Natural killer cell (primary cell): Measurements from ENCODE around the gene MAST4. TPM values are rescaled to one million over a fixed set of nuclear protein-coding genes. Genes with fewer than 3 reads are reported as not detected.

Experiments used
- ATAC-seq, 3 donors: fragments of 150-1000 bp in 2 of 3; fragments of 200-7000 bp in 1 of 3; cut with Tn5 transposase; 1 replicate in 1 of 3; 2 replicates in 2 of 3; pipeline ENCODE4 v1.10.0; 2021; ENCODE audit warnings: mild to moderate bottlenecking in 2 of 3, moderate library complexity in 2 of 3
- DNase-seq, 2 donors: peaks; one replicate each; pipeline versions ENCODE4 v3.0.0 to v3.0.0-alpha.2; 2013 to 2021; ENCODE audit warnings: mixed read lengths in 1 of 2
- H3K27ac ChIP-seq: one replicate; pipeline ENCODE4 v1.5.1; 2013; ENCODE audit warnings: mild to moderate bottlenecking, low read length
- H3K27me3 ChIP-seq: one replicate; pipeline ENCODE4 v1.6.1; 2013; ENCODE audit warnings: low read length; ENCODE audit not compliant: control insufficient read depth, insufficient read depth
- H3K36me3 ChIP-seq: one replicate; pipeline ENCODE4 v1.6.1; 2013; ENCODE audit warnings: low read length; ENCODE audit not compliant: control insufficient read depth, insufficient read depth
- H3K4me1 ChIP-seq: one replicate; pipeline ENCODE4 v1.6.1; 2013; ENCODE audit warnings: low read length; ENCODE audit not compliant: control insufficient read depth, insufficient read depth
- H3K4me3 ChIP-seq: one replicate; pipeline ENCODE4 v1.5.1; 2013; ENCODE audit warnings: low read length
- H3K9me3 ChIP-seq: one replicate; pipeline ENCODE4 v1.6.1; 2013; ENCODE audit warnings: low read length; ENCODE audit not compliant: control insufficient read depth, insufficient read depth
- H3K27ac Mint-ChIP-seq, 2 donors: one replicate each; pipeline ENCODE4 v1.8.0; 2022; ENCODE audit warnings: mild to moderate bottlenecking in 2 of 2, mixed read lengths in 2 of 2, moderate library complexity in 1 of 2
- H3K27me3 Mint-ChIP-seq, 2 donors: one replicate each; pipeline ENCODE4 v1.8.0; 2022; ENCODE audit warnings: low read depth in 2 of 2, mixed read lengths in 2 of 2
- H3K36me3 Mint-ChIP-seq: one replicate; pipeline ENCODE4 v1.8.0; 2022; ENCODE audit warnings: mixed read lengths
- H3K4me1 Mint-ChIP-seq, 2 donors: one replicate each; pipeline ENCODE4 v1.8.0; 2022; ENCODE audit warnings: mixed read lengths in 2 of 2
- H3K4me3 Mint-ChIP-seq: one replicate; pipeline ENCODE4 v1.8.0; 2022; ENCODE audit warnings: mild to moderate bottlenecking, moderate library complexity, mixed read lengths
- H3K9me3 Mint-ChIP-seq, 2 donors: one replicate each; pipeline ENCODE4 v1.8.0; 2022; ENCODE audit warnings: mixed read lengths in 2 of 2
- WGBS: methylation state at CpG from one replicate; pipeline ENCODE4 v1.1.7; 2013; ENCODE audit warnings: missing lambda C conversion rate; ENCODE audit not compliant: insufficient coverage; 5-methylcytosine and 5-hydroxymethylcytosine counted together
- intact Hi-C: fragments of 100-400 bp; cut with micrococcal nuclease; formaldehyde crosslinking; loops from one replicate; pipeline ENCODE4 v1.14.2; 2022
- total RNA-seq, 4 donors: library from RNA; stranded (reverse); fragments of 120-200 nt in 1 of 4; gene quantifications; one replicate each; pipeline versions ENCODE4 v1.2.3 to v1.2.4, GENCODE V29; 2013 to 2022
- TF ChIP-seq, protein P1 (sequence below): fragments of 200-600 bp; IDR thresholded peaks from one replicate; pipeline ENCODE4 v1.8.0; 2022; ENCODE audit warnings: antibody characterized with exemption

The MAST4 gene
- total RNA-seq, 3 donors from 2014 or later (not counting 1 experiment from before 2014, with no cell fraction given), result 6.5 to 14.1 (median 12.7) TPM

DNA sequence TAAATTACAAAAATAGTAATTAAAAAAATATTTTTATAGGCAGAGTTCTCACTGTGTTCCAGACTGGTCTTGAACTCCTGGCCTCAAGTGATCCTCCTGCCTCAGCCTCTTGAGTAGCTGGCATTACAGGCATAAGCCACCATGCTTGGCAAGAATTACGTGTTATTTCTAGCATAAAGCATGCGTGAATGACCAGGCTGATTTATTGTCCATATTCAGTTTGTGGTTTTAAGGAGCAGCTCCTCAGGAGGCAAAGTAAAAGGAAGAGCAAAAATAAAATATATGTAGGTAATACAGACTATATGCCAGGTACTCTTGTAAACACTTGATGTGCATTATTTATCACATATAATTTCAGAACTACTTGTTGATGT is 607.5 kb downstream of the MAST4 start:
- WGBS, result 54% methylated on average over 2 of the region's 2 CpGs
- intact Hi-C loops, result no loop called here
- no peak overlapping the region for H3K4me3 Mint-ChIP-seq

DNA sequence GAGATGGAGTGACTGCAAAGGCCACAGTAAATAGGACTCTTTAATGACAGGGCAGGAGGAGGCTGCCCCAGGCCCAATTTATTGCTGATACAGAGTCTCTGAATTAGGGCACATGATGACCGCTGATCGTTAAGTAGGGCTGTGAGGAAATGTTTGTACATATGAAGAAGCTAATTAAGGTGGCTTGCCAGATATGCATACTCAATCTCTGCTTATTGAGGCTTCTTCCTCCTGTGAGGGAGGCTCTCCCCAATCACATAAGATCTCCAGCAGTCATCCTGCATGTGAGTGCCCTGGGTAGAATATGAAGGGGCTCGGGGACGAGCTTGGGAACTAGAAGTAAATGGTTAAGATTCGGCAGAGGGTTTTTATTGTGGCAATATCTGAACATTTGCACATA is 608.6 kb downstream of the MAST4 start:
- H3K4me1 Mint-ChIP-seq, result peaks cover 54 to 57% of the 10 kb centered on the region in 2 donors
- DNase-seq, result no peak
- Histone ChIP-seq H3K4me3 (no peak overlapping the region), H3K36me3 (no peaks in the 10 kb centered on the region), H3K27ac (peak overlapping the region; percentile 77), H3K27me3 (no peaks in the 10 kb centered on the region), H3K9me3 (no peaks in the 10 kb centered on the region), H3K4me1 (peaks cover 64% of the 10 kb centered on the region)
- H3K9me3 Mint-ChIP-seq, result no peaks in the 10 kb centered on the region
- no peaks in the 10 kb centered on the region for H3K27me3 Mint-ChIP-seq
- TF ChIP-seq, protein P1, sequence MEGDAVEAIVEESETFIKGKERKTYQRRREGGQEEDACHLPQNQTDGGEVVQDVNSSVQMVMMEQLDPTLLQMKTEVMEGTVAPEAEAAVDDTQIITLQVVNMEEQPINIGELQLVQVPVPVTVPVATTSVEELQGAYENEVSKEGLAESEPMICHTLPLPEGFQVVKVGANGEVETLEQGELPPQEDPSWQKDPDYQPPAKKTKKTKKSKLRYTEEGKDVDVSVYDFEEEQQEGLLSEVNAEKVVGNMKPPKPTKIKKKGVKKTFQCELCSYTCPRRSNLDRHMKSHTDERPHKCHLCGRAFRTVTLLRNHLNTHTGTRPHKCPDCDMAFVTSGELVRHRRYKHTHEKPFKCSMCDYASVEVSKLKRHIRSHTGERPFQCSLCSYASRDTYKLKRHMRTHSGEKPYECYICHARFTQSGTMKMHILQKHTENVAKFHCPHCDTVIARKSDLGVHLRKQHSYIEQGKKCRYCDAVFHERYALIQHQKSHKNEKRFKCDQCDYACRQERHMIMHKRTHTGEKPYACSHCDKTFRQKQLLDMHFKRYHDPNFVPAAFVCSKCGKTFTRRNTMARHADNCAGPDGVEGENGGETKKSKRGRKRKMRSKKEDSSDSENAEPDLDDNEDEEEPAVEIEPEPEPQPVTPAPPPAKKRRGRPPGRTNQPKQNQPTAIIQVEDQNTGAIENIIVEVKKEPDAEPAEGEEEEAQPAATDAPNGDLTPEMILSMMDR, result no peak
- no peak for ATAC-seq
- no peaks in the 10 kb centered on the region for H3K36me3 Mint-ChIP-seq
- peak overlapping the region; percentile 84 to 88 for H3K27ac Mint-ChIP-seq
- 73% methylated on average over 2 of the region's 5 CpGs for WGBS
- peak overlapping the region; percentile 45 for H3K4me3 Mint-ChIP-seq
- intact Hi-C loops, result loop anchor here (5.0 kb wide), 1 partner anchor 898 kb away; no protein-coding TSS in a partner anchor

More for the DNA sequence above, 607.5 kb downstream of the MAST4 start:
- Histone ChIP-seq H3K27me3 (no peaks in the 10 kb centered on the region), H3K9me3 (no peaks in the 10 kb centered on the region), H3K4me1 (peaks cover 63% of the 10 kb centered on the region), H3K36me3 (no peaks in the 10 kb centered on the region), H3K4me3 (no peak overlapping the region), H3K27ac (peak overlapping the region; percentile 19)
- no peak for ATAC-seq
- no peaks in the 10 kb centered on the region for H3K27me3 Mint-ChIP-seq
- no peak for DNase-seq
- H3K27ac Mint-ChIP-seq, result no peak overlapping the region
- no peaks in the 10 kb centered on the region for H3K9me3 Mint-ChIP-seq
- H3K36me3 Mint-ChIP-seq, result no peaks in the 10 kb centered on the region
- TF ChIP-seq, protein P1, result no peak
- peaks cover 60 to 63% of the 10 kb centered on the region in 2 donors for H3K4me1 Mint-ChIP-seq

DNA sequence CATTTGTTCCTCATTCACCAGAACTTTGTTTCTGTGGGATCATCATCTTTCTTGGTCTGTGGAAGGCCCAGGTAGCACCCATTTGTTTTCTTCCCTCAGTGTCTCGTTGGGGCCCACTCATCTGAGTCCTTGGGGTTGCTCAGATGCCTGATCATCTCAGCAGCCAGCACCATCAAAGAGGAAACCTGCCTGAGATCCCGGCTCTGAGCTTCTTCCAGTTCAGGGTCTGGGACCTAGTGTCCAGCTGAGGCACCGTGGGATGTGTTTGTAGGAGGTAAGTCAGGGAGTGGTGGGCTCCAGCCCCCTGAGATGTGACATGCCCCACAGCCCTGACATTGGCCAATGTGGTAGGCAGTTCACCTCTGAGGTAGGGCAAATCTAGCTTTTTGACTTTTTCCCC is 609.8 kb downstream of the MAST4 start:
- Histone ChIP-seq H3K27ac (peak overlapping the region; percentile 77), H3K4me1 (peaks cover 54% of the 10 kb centered on the region), H3K27me3 (no peaks in the 10 kb centered on the region), H3K36me3 (no peaks in the 10 kb centered on the region), H3K9me3 (no peaks in the 10 kb centered on the region), H3K4me3 (no peak overlapping the region)
- Mint-ChIP-seq H3K27me3 (no peaks in the 10 kb centered on the region), H3K4me1 (peaks cover 46% of the 10 kb centered on the region in 2 donors), H3K9me3 (no peaks in the 10 kb centered on the region), H3K4me3 (peak overlapping the region; percentile 74), H3K27ac (peak overlapping the region; percentile 84 to 88), H3K36me3 (no peaks in the 10 kb centered on the region)
- no peak for ATAC-seq
- DNase-seq, result no peak
- TF ChIP-seq, protein P1, result no peak
- WGBS, result 72% methylated on average over 3 of the region's 3 CpGs
- intact Hi-C loops, result loop anchor here (5.0 kb wide), 1 partner anchor 899 kb away; no protein-coding TSS in a partner anchor

DNA sequence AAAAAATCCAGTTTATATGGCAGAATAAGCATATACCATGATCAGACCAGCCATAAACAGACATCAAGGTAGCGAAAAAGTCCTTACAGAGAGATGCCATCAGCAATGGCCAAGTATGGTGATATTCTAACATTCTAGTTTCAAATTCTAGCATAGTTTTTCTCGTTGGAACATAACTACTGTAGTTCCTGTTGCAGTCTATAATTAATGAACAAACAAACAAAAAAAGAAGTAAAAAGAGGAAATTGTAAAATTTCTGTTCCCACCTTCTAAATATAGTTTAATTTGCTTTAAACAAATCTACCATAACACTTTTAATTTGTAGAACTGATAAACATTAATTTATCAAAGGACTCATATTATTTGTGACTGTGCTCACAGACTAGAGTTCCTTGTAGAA is 610.3 kb downstream of the MAST4 start:
- Mint-ChIP-seq H3K36me3 (no peaks in the 10 kb centered on the region), H3K9me3 (no peaks in the 10 kb centered on the region), H3K4me1 (peaks cover 44% of the 10 kb centered on the region in 2 donors), H3K27me3 (no peaks in the 10 kb centered on the region), H3K27ac (peak overlapping the region; percentile 84 to 88), H3K4me3 (peak overlapping the region; percentile 74)
- H3K4me1 ChIP-seq, result peaks cover 54% of the 10 kb centered on the region
- H3K36me3 ChIP-seq, result no peaks in the 10 kb centered on the region
- H3K9me3 ChIP-seq, result no peaks in the 10 kb centered on the region
- no peak for ATAC-seq
- TF ChIP-seq, protein P1, result no peak
- DNase-seq, result no peak
- WGBS, result 77% methylated on average over 1 of the region's 2 CpGs
- no peak overlapping the region for H3K4me3 ChIP-seq
- intact Hi-C loops, result loop anchor here (5.0 kb wide), 1 partner anchor 899 kb away; no protein-coding TSS in a partner anchor
- peak overlapping the region; percentile 77 for H3K27ac ChIP-seq
- H3K27me3 ChIP-seq, result no peaks in the 10 kb centered on the region
